ENCODE results near the gene SPOCD1. TPM values are rescaled to one million over a fixed set of nuclear protein-coding genes. Genes with fewer than 3 reads are reported as not detected.

The SPOCD1 gene
- total and polyA plus RNA-seq, 11 donors: 0.19 to 2.9 (median 0.41) TPM; not detected in 5

- Histone ChIP-seq H3K27me3 (no peaks in the 10 kb centered on the region), H3K9me3 (peaks cover 0 to 4% (median 0%) of the 10 kb centered on the region in 12 donors), H3K4me3 (no peak overlapping the region), H3K36me3 (no peaks in the 10 kb centered on the region), H3K27ac (no peak overlapping the region), H3K4me1 (peaks cover 0 to 4% (median 0%) of the 10 kb centered on the region in 12 donors)
- no peak for TF ChIP-seq CTCF (IDR thresholded peaks at IDR 0.05)
- TF ChIP-seq POLR2A (IDR thresholded peaks at IDR 0.05): no peak
- ATAC-seq (no peak), DNase-seq (no peak)
- 65 to 71% (median 69%) methylated on average over 2 of the region's 2 CpGs for WGBS, 4 donors
- intact Hi-C loops (cut with DNase I): no loop called here
These were observed 27.7 kb upstream of the SPOCD1 start for GRCh38 chr1:31843506-31843905.

- Histone ChIP-seq H3K4me1 (peaks cover 0 to 4% (median 0%) of the 10 kb centered on the region in 12 donors), H3K9me3 (no peaks in the 10 kb centered on the region), H3K4me3 (no peak overlapping the region), H3K36me3 (no peaks in the 10 kb centered on the region), H3K27ac (no peak overlapping the region), H3K27me3 (peaks cover 0 to 4% (median 0%) of the 10 kb centered on the region in 9 donors)
- TF ChIP-seq CTCF (IDR thresholded peaks at IDR 0.05) (no peak), POLR2A (IDR thresholded peaks at IDR 0.05) (no peak)
- DNase-seq: no peak
- ATAC-seq: no peak
- intact Hi-C loops (cut with DNase I): no loop called here
- WGBS, 4 donors: 80 to 83% (median 81%) methylated on average over 6 of the region's 6 CpGs
These were observed 24.0 kb upstream of the SPOCD1 start for GRCh38 chr1:31839662-31840343.

GRCh38 chr1:31837451-31838158, 21.8 kb upstream of the SPOCD1 start:
- Histone ChIP-seq H3K9me3 (no peaks in the 10 kb centered on the region), H3K27ac (no peak overlapping the region), H3K4me1 (no peaks in the 10 kb centered on the region), H3K4me3 (no peak overlapping the region), H3K36me3 (no peaks in the 10 kb centered on the region), H3K27me3 (peaks cover 0 to 4% (median 0%) of the 10 kb centered on the region in 9 donors)
- TF ChIP-seq POLR2A (IDR thresholded peaks at IDR 0.05) (no peak), CTCF (IDR thresholded peaks at IDR 0.05) (no peak)
- intact Hi-C loops (cut with DNase I): no loop called here
- 87 to 93% (median 88%) methylated on average over 9 of the region's 9 CpGs for WGBS, 4 donors
- ATAC-seq (no peak), DNase-seq (no peak)

- DNase-seq: no peak
- no peak for ATAC-seq
- Histone ChIP-seq H3K9me3 (no peaks in the 10 kb centered on the region), H3K27me3 (peaks cover 0 to 4% (median 0%) of the 10 kb centered on the region in 9 donors), H3K4me1 (no peaks in the 10 kb centered on the region), H3K27ac (no peak overlapping the region), H3K4me3 (no peak overlapping the region), H3K36me3 (no peaks in the 10 kb centered on the region)
- no peak for TF ChIP-seq POLR2A (IDR thresholded peaks at IDR 0.05)
- TF ChIP-seq CTCF (IDR thresholded peaks at IDR 0.05): no peak
- intact Hi-C loops (cut with DNase I): no loop called here
- 80 to 85% (median 82%) methylated on average over 5 of the region's 5 CpGs for WGBS, 4 donors
These were observed 20.8 kb upstream of the SPOCD1 start for GRCh38 chr1:31836638-31837037.

Data from heart left ventricle (tissue), 16 donors.